Stimulated activated CD4-positive, alpha-beta T cell treated with anti-CD3 and anti-CD28 coated beads, Interleukin-1b, Interleukin-23, amount 100 ng/mL, for 24 hours (primary cell): ENCODE results near the gene PTPN6.

Experiments used
- DNase-seq, 4 experiments: peaks; one replicate each; pipeline ENCODE4 v3.0.0-alpha.2; 2020; ENCODE audit warnings: low read depth in 4 of 4, low spot score in 1 of 4

Gene PTPN6

DNA sequence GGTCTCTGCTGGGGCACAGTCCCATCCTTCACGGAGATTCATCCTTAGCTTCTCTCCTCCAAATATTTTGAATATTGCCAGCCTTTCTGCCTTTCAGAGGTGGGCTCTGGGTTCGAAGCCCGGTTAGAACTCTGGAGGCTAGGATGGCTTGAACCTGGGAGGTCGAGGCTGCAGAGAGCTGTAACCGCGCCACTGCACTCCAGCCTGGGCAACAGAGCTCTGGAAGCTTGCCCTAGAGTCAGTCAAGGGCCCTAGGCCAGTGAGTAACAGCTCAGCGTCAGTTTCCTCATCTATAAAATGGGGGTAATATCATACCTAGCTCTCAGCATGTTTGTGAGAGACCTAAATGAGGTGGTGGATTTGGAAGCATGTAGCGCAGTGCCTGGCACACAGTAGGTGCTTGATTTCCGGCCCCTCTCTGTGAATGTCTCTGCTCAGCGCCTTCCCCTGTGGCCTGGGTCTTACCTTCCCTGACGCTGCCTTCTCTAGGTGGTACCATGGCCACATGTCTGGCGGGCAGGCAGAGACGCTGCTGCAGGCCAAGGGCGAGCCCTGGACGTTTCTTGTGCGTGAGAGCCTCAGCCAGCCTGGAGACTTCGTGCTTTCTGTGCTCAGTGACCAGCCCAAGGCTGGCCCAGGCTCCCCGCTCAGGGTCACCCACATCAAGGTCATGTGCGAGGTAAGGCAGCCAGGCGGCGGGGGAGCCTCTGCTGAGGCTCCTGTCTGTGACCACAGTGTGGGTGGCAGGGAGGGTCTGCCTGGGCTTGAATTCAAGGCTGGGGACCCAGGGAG, 3.4 kb downstream of the PTPN6 start:
- DNase-seq, result no peak

DNA sequence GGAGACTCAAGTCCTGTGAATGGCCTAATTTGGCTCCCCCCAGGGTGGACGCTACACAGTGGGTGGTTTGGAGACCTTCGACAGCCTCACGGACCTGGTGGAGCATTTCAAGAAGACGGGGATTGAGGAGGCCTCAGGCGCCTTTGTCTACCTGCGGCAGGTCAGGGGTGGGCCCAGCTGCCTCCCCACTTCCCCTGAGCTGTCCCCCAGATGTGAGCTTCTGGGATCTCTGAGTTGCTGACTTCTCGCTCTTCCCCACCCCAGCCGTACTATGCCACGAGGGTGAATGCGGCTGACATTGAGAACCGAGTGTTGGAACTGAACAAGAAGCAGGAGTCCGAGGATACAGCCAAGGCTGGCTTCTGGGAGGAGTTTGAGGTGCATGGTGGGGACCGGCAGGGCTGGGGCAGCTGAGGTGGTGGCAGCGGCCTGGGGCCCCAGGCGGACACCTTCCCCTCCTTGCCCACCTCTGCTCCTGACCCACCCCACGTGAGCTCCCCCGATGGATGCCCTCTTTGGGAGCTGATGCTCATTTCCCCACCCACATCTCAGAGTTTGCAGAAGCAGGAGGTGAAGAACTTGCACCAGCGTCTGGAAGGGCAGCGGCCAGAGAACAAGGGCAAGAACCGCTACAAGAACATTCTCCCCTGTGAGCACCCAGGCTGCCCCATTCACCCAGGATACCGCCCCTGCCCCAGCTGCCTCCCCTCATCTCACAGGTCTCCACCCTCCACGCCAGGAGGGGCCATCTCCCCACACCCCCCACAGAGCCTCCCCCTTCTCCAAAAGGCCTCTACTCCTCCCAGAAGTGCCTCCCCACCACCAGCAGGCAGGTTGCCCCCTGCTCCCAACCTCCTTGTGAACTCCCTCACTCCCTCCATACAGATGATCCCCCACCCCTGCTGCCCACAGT, 4.2 kb downstream of the PTPN6 start:
- DNase-seq, result no peak

DNA sequence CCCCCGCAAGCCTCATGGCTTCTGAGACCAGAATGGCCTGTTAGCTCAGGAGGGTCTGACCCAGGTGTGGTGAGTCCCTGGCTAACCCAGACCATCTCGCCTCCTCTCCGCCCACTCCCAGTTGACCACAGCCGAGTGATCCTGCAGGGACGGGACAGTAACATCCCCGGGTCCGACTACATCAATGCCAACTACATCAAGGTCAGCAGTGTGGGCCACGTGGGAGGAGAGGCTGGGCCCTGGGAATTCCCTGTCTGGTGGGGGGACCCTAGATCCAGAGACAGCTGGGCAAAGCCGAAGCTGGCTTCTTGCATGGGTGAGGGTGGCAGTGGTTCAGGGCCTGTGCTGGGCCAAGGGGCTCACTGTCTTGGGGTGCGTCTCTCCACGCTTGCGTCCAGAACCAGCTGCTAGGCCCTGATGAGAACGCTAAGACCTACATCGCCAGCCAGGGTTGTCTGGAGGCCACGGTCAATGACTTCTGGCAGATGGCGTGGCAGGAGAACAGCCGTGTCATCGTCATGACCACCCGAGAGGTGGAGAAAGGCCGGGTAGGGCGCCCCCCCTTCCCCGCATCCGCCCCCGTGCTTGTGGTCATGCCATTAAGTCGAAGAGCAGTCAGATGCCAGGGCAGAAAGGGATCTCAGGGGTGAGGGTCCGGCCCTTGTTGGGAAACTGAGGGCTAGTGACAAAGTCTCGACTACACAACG, 5.0 kb downstream of the PTPN6 start:
- DNase-seq, result no peak

DNA sequence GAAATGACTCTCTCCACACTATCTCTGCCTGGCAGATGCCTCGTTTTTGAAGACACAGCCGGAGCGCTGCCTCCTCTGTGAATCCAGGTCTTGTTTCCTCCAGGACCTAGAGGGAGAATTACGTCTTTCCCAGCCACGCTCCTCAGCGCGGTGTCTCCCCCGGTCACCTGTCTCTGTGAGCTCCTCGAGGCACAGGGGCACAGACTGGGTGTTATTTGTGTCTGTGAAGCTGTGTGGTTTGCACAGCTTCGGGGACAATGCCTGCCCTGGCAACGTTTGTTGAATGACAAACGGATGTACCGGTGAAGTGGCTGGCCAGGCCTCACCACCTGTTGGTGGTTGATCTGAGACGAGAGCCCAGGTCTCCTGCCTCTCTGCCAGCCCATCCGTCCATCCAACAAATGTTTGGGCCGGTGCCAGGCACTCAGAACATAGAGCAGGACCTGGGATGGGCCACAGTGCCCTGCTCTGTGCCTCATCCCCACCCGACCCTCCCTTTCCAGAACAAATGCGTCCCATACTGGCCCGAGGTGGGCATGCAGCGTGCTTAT, 6.1 kb downstream of the PTPN6 start:
- no peak for DNase-seq

DNA sequence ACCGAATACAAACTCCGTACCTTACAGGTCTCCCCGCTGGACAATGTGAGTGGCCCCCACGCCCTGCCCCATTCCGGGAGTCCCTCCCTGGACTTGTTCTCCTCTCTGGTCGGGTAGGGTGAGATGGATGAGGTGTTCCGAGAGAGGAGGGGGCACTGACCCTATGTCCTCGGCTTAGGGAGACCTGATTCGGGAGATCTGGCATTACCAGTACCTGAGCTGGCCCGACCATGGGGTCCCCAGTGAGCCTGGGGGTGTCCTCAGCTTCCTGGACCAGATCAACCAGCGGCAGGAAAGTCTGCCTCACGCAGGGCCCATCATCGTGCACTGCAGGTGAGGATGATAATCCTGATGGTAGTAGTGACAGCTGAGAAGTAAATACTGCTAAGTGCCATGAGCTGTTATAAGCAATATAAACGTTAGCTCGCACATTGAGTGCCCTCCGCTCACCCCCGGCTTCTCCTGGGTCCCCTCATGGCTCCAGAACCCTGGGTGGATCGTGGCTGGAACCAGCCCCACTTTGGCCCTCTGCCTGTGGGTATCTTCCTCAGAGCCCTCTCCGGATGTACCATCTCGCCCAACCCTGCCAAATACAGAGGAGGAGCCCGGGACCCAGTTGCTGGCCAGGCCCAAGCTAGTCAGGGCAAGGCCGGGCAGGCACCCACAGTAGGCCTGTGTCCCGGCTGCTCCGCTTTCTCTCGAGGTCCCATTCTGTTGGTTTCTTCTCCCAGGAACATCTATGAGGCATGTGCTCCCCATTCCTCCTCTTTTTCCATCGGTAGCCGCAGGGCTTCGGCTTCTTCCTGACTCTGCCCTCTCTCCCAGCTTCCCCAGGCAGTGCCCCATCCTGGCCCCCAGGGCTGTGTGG, 6.8 kb downstream of the PTPN6 start:
- DNase-seq, result no peak

DNA sequence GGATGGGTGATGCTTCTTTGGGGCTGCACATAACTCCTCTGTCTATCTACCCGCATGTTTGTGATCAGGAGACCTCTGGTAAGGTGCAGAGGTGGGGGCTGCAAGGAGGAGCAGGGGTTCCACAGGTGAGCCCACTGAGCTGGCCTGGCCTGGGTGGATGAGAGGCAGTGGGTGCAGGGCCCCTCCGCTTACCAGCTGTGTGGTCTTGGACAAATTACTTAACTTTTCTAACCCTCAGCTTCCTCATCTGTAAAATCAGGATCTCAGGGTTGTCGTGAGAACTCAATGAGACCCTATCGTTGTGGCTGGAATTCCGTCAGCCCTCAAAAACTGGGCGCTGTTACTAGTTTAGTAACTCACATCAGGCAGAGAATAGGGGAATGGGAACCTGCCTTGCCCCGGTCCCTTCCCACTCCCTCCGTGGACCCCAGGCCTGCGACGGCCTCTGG, 7.5 kb downstream of the PTPN6 start:
- no peak for DNase-seq

DNA sequence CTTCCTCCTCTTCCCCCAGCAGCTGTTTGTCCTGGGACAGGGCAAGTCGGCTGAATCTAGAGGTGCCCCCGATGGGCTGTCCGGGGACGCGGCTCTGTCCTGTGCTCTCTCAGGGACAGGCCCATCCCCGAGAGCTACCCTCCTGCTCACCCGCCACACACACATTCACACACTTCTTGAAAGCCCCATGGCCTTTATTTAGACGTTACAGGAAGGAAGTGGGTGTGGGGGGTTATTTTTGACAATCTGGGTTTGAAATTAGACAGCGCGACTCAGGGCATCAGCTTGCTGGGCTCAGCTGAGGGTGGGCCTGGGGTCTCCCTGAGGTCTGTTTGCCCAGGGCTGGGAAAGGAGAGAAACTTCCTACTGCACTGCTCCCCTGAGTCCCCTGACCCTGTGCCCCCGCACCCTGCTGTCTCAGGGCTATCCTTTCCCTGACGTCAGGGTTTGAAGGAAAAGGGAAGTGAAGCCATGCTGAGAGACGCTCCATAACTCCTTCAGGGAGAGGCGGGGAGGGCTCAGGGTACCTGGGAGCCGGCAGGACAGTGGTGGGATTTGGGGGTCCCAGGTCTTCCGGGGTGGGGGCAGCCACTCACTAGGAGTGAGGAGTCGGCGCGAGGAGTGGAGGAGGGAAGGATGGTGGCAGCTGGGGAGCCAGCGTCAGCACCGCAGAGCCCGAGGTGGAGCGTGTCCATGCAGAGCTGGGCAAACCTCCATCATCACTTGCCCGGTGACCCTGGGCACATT, 8.1 kb downstream of the PTPN6 start:
- DNase-seq, result peak in 1 of 4 experiments; percentile 59

DNA sequence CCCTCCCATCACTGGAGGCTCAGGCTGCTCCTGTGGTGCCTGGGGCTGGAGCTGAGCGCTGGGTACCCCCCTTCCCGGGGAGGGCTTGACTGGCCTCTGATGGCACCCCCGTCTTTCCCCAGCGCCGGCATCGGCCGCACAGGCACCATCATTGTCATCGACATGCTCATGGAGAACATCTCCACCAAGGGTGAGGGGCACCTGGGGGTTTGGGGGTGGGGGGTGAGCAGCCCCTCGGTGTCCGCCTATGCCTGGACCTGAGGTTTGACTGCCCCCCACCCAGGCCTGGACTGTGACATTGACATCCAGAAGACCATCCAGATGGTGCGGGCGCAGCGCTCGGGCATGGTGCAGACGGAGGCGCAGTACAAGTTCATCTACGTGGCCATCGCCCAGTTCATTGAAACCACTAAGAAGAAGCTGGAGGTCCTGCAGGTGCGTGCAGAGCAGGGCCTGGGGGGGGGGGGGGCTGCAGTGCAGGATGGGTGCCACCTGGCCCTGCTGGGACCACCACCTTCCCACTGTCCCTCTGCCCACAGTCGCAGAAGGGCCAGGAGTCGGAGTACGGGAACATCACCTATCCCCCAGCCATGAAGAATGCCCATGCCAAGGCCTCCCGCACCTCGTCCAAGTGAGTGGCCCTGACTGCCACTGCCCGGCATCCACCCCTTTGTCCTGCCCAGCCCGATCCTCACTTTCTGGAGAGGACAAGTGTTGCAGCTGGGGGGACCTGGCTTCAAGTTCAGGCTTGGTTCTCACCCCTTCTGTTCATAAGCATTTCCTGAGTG, 8.8 kb downstream of the PTPN6 start:
- DNase-seq, result no peak

DNA sequence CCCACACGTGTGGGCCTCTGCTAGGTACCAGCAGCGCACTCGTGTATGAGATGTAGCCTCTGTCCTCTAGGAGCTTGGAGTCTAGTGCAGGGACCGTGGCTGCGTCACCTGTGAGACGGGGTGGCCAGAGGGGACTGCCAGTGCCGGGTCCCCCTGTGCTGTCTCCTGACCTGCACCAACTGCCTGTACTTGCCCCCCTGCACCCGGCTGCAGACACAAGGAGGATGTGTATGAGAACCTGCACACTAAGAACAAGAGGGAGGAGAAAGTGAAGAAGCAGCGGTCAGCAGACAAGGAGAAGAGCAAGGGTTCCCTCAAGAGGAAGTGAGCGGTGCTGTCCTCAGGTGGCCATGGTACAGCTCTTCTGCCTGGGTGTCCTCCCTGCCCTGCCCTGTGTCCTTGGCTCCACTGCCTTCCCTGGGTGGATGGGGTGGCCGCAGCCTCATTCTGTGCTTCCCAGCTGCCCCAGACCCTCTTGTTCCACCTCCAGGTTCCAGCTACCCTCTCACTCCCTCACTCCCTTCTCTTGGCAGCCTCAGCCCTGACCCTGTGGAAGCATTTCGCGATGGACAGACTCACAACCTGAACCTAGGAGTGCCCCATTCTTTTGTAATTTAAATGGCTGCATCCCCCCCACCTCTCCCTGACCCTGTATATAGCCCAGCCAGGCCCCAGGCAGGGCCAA, 9.6 kb downstream of the PTPN6 start:
- DNase-seq, result no peak

DNA sequence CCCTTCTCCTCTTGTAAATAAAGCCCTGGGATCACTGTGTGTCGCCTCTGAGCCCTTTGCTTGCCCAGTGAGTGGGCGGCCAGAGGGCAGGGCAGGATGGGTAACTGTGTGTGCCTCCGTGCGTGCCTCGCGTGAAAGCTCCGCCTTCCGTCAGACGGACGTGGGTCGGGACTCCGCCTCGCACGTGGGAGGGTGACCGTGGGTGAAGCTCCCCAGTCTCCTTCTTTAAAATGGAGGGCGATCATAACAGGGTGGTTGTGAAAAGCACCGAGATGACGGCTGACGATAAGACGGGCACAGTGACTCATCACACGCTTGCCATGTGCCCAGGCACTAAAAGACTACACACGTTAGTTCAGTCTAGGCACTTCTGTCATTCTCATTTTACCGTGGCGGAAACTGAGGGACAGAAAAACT, 10.1 kb downstream of the PTPN6 start:
- DNase-seq, result peak; percentile 74 to 94 (median 86)

DNA sequence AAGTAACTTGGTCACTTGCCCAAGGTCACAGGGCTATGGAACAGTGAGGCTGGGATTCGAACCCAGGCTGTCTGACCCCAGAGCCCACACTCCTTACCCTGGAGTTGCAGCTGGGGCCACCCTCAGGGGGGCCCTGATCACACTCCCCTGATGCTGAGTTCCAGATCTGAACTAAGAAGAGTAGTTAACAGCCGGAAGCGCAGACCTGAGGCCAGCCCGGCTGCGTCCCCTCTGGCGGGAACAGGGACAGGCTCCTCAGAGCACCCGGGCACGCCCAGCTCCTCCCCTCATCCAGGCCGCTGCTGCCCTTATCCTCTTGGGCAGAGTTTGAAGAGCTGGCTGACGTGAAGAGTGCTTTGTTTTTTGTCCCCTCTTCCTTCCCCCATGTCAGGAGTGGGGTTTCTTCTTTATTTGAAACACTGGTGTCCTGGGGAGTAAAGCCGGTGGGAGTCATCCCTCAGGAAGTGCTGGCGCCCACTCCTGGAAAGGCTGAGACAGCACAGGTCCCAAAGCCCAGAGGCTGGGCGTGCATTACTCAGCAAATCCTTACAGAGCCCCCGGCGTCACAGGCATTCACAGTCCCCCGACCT, 10.6 kb downstream of the PTPN6 start:
- DNase-seq, result peak in 1 of 4 experiments; percentile 54

DNA sequence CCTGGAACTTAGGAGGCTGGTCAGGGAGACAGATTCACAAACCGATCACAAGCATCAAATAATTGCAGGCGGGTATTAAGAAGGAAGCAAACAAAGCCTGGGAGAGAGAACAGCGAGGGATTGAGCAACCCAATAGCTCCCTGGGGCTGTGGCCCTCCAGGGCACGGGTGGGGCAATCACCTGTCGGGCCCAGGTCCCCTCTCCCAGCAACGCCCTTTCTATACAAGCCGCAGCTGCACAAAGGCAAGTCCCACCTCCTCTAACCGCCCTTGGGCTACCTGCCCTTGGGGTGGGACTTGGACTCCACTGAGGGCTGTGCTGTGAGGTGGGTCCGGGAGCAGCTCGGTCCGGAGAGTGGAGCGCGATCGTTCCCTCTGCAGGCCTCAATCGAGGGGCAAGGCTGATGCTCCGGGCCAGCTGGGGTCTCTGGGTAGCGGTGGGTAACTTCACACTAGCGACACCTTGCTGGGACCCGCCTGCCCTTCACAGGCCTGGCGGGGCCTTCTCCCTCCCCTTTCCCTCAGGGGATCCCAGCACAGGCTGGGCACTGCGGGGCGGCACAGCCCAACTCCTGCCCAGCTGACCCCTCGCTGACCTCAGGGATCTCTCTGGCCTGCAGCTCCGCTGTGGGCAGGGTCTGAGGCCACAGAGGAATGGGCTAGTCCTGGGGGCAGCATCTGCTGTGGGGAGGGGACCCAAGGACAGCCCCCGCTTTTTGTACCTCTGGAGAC, 11.3 kb downstream of the PTPN6 start:
- DNase-seq, result no peak

DNA sequence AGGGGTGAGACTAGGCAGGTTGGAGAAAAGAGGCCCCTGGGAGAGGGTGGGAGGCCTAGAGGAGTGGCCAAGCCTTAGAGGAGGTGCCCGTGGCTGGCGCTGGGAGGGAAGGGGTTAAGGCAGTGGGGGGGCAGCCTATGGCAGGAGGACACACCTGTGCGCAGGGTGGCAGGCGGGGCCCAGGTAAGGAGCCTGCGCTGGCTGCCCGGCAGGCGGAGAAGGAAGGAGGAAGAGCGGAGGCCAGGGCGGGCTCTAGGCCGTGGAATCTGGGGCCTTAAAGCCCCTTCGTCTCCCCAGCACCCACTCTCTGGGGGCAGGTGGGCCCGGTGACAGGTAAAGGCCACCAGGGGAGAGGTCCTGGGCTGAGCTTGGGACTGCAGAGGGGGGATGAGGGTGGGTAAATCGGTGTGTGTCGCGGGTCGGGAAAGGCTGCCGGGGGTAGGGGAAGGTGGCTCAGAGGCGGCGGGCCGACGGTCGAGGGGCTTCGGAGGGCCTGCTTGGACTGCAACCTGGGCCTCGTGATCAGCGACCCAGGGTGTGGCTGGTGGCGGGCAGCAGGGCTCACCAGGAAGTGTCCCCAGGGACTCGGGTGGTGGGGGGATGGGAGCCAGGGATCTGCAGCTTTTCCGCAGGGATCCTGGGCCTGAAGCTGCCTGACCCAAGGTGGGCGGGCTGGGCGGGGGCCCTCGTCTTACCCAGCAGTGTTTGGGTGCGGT, 12.0 kb downstream of the PTPN6 start:
- no peak for DNase-seq

DNA sequence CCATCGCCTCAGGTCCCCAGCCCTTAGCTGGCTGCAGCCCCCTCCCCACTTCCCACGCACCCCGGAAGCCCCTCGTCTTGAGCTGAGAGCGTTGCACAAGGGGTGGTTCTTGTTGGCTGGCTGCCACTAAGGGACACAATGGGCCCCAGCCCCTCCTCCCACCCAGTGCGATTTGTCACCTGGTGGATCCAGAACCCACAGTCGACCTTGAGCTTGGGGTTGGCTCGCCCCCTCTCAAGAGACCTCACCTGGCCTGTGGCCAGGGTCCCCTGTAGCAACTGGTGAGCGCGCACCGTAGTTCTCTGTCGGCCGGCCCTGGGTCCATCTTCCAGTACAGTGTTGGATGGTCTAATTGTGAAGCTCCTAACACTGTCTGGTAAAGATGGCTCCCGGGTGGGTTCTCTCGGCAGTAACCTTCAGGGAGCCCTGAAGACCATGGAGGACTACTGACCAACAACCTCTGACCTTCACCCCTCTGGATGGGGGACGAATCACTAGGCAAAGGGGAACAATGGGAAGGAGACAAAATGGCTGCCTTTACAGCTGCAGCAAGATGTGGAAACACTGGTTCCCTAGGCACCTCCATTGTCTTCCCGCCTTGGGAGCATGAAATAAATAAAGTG, 12.7 kb downstream of the PTPN6 start:
- DNase-seq, result no peak

DNA sequence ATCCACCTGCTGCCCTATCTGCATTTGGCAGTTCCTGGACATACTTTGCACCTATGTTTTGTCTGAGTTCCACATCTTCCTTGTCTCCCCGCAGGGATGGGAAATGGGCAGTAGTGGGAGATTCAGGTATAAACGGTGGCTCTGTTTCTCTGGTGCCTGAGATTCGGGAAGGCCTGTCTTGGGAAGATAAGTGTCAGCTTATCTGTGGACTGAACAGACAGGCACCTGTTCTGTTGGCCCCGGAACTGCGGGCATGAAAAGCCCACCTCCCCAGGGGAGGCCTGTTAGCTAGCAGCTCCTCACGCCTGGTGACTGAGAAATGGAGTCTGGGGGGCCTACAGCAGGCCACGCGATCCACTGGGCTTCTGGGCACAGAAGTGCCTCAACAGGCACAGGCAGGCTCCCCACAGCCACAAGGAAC, 13.5 kb downstream of the PTPN6 start:
- no peak for DNase-seq
